AG09309 (cell line): ENCODE data around the gene C1QTNF1.

Experiments
- DNase-seq: peaks from one replicate; pipeline ENCODE4 v3.0.0-alpha.2; 2010; ENCODE audit warnings: low read depth
- H3K4me3 ChIP-seq: 2 replicates; pipeline ENCODE4 v1.5.1; 2011; ENCODE audit warnings: mild to moderate bottlenecking, low read depth, low read length, moderate library complexity; ENCODE audit not compliant: control insufficient read depth
- CTCF ChIP-seq: IDR thresholded peaks from 2 replicates; pipeline ENCODE4 v1.5.1; 2011; ENCODE audit warnings: mild to moderate bottlenecking, low read depth, low read length, inconsistent platforms; ENCODE audit not compliant: insufficient read depth, control insufficient read depth; ENCODE audit errors: missing control alignments

The C1QTNF1 gene

GRCh38 chr17:78993981-78994671, 29.8 kb upstream of the C1QTNF1 start:
- no peak overlapping the region for H3K4me3 ChIP-seq
- no peak for DNase-seq
- TF ChIP-seq CTCF: no peak

- no peak for TF ChIP-seq CTCF
- DNase-seq: no peak
- no peak overlapping the region for H3K4me3 ChIP-seq
Measured at GRCh38 chr17:78995022-78995760, 28.8 kb upstream of the C1QTNF1 start.

- no peak for DNase-seq
- no peak for TF ChIP-seq CTCF
Measured at GRCh38 chr17:78995761-78996451, 28.1 kb upstream of the C1QTNF1 start.

GRCh38 chr17:78996781-78997201, 27.2 kb upstream of the C1QTNF1 start:
- H3K4me3 ChIP-seq: no peak overlapping the region
- DNase-seq: no peak
- TF ChIP-seq CTCF: no peak

More at GRCh38 chr17:78995761-78996451, 28.1 kb upstream of the C1QTNF1 start:
- no peak overlapping the region for H3K4me3 ChIP-seq

GRCh38 chr17:78997231-78997741, 26.7 kb upstream of the C1QTNF1 start:
- DNase-seq: no peak
- TF ChIP-seq CTCF: no peak

GRCh38 chr17:78997881-78998280, 26.1 kb upstream of the C1QTNF1 start:
- DNase-seq: no peak
- TF ChIP-seq CTCF: no peak
- no peak overlapping the region for H3K4me3 ChIP-seq

More at GRCh38 chr17:78997231-78997741, 26.7 kb upstream of the C1QTNF1 start:
- no peak overlapping the region for H3K4me3 ChIP-seq
